Prostate gland (tissue), 2 donors: ENCODE measurements around the gene GABRD. TPM values are rescaled to one million over a fixed set of nuclear protein-coding genes. Genes with fewer than 3 reads are reported as not detected.
"Not testable (repeated sequence)": the region's sequence is repeated elsewhere in the genome, so short reads cannot be mapped to it uniquely, and the experiment has no call there.

ENCODE experiments used
- DNase-seq: peaks from one replicate; pipeline ENCODE4 v3.0.0-alpha.2; 2019; ENCODE audit warnings: low spot score
- H3K27ac ChIP-seq, 2 donors: fragments of 200-600 bp; sonication (generic); 2 replicates each; pipeline ENCODE4 v1.5.1; 2017 to 2019
- H3K27me3 ChIP-seq: fragments of 200-600 bp; sonication (generic); replicated peaks from 2 replicates; pipeline ENCODE4 v1.5.1; 2019; ENCODE audit not compliant: insufficient read depth
- H3K36me3 ChIP-seq, 2 donors: fragments of 200-600 bp; sonication (generic); 1 replicate in 1 of 2; 2 replicates in 1 of 2; pipeline versions ENCODE4 v1.5.1 to v1.8.1; 2017 to 2019
- H3K4me1 ChIP-seq: fragments of 200-600 bp; sonication (generic); replicated peaks from 2 replicates; pipeline ENCODE4 v1.5.1; 2019
- H3K4me3 ChIP-seq, 2 donors: fragments of 200-600 bp; sonication (generic); 2 replicates each; pipeline ENCODE4 v1.5.1; 2017 to 2019
- H3K9me3 ChIP-seq: fragments of 200-600 bp; sonication (generic); 2 replicates; pipeline ENCODE4 v1.5.1; 2017
- CTCF ChIP-seq, 4 experiments: fragments of 200-600 bp in 2 of 4; fragments of 450-650 bp in 2 of 4; sonication (generic) in 2 of 4; IDR thresholded peaks; 1 replicate in 3 of 4; 2 replicates in 1 of 4; pipeline ENCODE4 v1.5.1; 2016 to 2019; ENCODE audit warnings: antibody characterized with exemption in 4 of 4, mild to moderate bottlenecking in 2 of 4, moderate library complexity in 2 of 4
- POLR2A ChIP-seq: fragments of 450-650 bp; IDR thresholded peaks from one replicate; pipeline ENCODE4 v1.6.1; 2016; ENCODE audit warnings: antibody characterized with exemption, mild to moderate bottlenecking
- POLR2AphosphoS5 ChIP-seq: sonication (generic); formaldehyde crosslinking; IDR thresholded peaks from one replicate; pipeline ENCODE4 v1.6.1; 2017; ENCODE audit warnings: antibody characterized with exemption
- WGBS: methylation state at CpG from one replicate; pipeline ENCODE4 v1.1.5; 2018; 5-methylcytosine and 5-hydroxymethylcytosine counted together
- intact Hi-C: fragments of 100-400 bp; cut with DNase I; formaldehyde crosslinking; loops from one replicate; pipeline ENCODE4 v1.14.2; 2022
- total RNA-seq, 2 donors: library from RNA; depleted of rRNA; stranded (reverse); fragments of >200 nt; gene quantifications; one replicate each; pipeline ENCODE4 v1.1.0, GENCODE V29; 2016

Gene GABRD
- total RNA-seq, 2 donors from 2014 or later, result 0.32 to 7.6 TPM

- DNase-seq, result no peak
- H3K4me1 ChIP-seq, result no peaks in the 10 kb centered on the region
- intact Hi-C loops, result no loop called here
- TF ChIP-seq CTCF (IDR thresholded peaks at IDR 0.05), result no peak
- TF ChIP-seq POLR2A, result no peak
- TF ChIP-seq POLR2AphosphoS5, result no peak
- WGBS, result 91% methylated on average over 38 of the region's 42 CpGs
- H3K9me3 ChIP-seq, result no peaks in the 10 kb centered on the region
- H3K27me3 ChIP-seq, result no peaks in the 10 kb centered on the region
- H3K4me3 ChIP-seq, result no peak overlapping the region
- H3K36me3 ChIP-seq, result no peaks in the 10 kb centered on the region
- no peak overlapping the region for H3K27ac ChIP-seq
Observed at GRCh38 chr1:1980467-1981141, 38.5 kb upstream of the GABRD start.

GRCh38 chr1:1981142-1981500, 38.0 kb upstream of the GABRD start:
- TF ChIP-seq POLR2AphosphoS5, result no peak
- TF ChIP-seq POLR2A, result no peak
- no peak for TF ChIP-seq CTCF (IDR thresholded peaks at IDR 0.05)

GRCh38 chr1:1981631-1982327, 37.4 kb upstream of the GABRD start:
- H3K27me3 ChIP-seq, DNase-seq, H3K27ac ChIP-seq, H3K9me3 ChIP-seq, H3K4me3 ChIP-seq, intact Hi-C loops, H3K36me3 ChIP-seq, H3K4me1 ChIP-seq: not testable (repeated sequence)
- WGBS, result 97% methylated on average over 59 of the region's 73 CpGs

More at GRCh38 chr1:1981142-1981500, 38.0 kb upstream of the GABRD start:
- no peak for DNase-seq
- intact Hi-C loops, result no loop called here
- no peak overlapping the region for H3K4me3 ChIP-seq
- H3K36me3 ChIP-seq, result no peaks in the 10 kb centered on the region
- H3K27me3 ChIP-seq, result no peaks in the 10 kb centered on the region
- H3K27ac ChIP-seq, result no peak overlapping the region
- no peaks in the 10 kb centered on the region for H3K4me1 ChIP-seq
- WGBS, result 94% methylated on average over 26 of the region's 26 CpGs
- H3K9me3 ChIP-seq, result no peaks in the 10 kb centered on the region

DNA sequence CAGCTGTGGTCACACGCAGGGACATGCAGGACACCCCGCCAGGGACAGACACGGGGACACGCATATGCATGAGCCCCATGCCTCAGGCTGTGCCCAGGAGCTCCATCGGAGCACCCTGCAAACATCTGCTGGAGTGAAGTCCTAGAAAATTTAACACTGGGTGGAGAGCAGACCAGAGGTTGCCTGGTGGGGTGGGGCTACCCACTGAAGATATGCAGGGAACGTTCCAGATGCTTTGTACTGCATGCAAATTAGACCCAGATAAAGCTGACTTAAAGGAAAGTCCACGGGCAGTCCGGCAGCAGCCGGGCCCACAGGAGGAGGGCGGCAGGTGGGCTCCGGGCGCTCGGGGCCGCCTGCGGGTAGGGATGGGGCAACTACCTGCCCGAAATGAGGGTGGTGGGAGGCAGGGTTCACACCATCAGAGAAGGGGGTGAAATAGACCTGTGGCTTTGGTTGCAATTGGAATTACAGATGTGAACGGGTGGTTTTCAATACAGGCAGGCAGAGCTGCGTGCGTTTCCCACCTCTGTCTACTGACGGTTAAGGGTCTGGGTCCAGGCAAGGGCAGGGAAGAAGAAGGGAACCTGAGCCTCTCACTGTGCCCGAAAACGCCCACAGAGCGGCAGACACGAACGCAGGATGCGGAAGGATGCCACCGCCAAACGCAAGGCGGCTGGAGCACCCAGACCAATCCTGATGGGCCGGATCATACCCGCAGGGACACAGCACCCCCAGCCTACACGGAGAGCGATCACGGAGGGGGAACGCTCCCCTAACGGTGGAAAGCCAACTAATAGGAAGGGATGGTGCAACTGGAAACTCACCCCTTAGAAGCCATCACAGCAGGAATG, 36.5 kb upstream of the GABRD start:
- H3K27ac ChIP-seq, result no peak overlapping the region
- no peaks in the 10 kb centered on the region for H3K4me1 ChIP-seq
- no peak for DNase-seq
- intact Hi-C loops, result no loop called here
- H3K27me3 ChIP-seq, result no peaks in the 10 kb centered on the region
- 86% methylated on average over 36 of the region's 36 CpGs for WGBS
- H3K4me3 ChIP-seq, result no peak overlapping the region
- TF ChIP-seq POLR2A (no peak), POLR2AphosphoS5 (no peak), CTCF (IDR thresholded peaks at IDR 0.05) (no peak)
- H3K36me3 ChIP-seq, result no peaks in the 10 kb centered on the region
- H3K9me3 ChIP-seq, result no peaks in the 10 kb centered on the region

DNA sequence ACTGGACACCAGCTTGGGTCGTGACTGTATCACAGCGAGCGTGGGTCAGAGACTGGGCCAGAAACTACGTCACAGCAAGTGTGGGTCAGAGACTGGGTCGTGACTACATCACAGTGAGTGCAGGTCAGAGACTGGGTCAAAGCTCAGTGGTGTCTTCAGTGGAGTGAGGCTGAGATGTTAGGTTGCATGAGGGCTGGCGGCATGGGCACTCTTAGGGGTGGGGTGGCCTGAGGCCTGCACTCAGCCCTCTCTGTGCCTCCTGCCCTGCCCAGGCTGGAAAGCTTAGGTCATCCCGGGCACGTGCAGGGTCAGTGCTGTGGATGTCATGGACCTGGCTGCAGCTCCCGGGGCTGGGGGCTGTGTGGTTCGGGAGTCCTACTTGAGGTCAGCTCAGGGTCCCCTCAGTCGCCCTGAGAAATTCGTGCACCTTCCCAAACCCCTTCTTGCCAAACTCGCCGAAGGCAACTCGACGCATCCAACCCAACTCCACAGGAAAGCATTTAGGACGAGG, 34.5 kb upstream of the GABRD start:
- 85% methylated on average over 17 of the region's 17 CpGs for WGBS
- Histone ChIP-seq H3K27ac (no peak overlapping the region), H3K36me3 (no peaks in the 10 kb centered on the region), H3K9me3 (no peaks in the 10 kb centered on the region), H3K4me3 (no peak overlapping the region), H3K27me3 (no peaks in the 10 kb centered on the region), H3K4me1 (no peaks in the 10 kb centered on the region)
- TF ChIP-seq POLR2AphosphoS5, result no peak
- TF ChIP-seq POLR2A, result no peak
- no peak for TF ChIP-seq CTCF (IDR thresholded peaks at IDR 0.05)
- intact Hi-C loops, result no loop called here
- DNase-seq, result no peak
